ENCODE results near the gene ACBD3.

The ACBD3 gene

GRCh38 chr1:226201029-226201593 lies 14.6 kb upstream of the ACBD3 start:
- no peak for DNase-seq (ENCODE audit: low read depth)

- DNase-seq (ENCODE audit: low read depth) = no peak
Observed at GRCh38 chr1:226199971-226200370, 13.4 kb upstream of the ACBD3 start.

GRCh38 chr1:226195144-226195543 lies 8.6 kb upstream of the ACBD3 start:
- no peak for DNase-seq (ENCODE audit: low read depth)

- DNase-seq (ENCODE audit: low read depth) = no peak
Observed at GRCh38 chr1:226187380-226187779, 839 bp upstream of the ACBD3 start.

GRCh38 chr1:226187019-226187322 lies 430 bp upstream of the ACBD3 start:
- DNase-seq (ENCODE audit: low read depth) = no peak

- DNase-seq (ENCODE audit: low read depth) = peak; percentile 41
Observed at GRCh38 chr1:226185141-226186036, 1.2 kb downstream of the ACBD3 start.

- DNase-seq (ENCODE audit: low read depth) = no peak
Observed at GRCh38 chr1:226181996-226182714, 4.4 kb downstream of the ACBD3 start.

- DNase-seq (ENCODE audit: low read depth) = no peak
Observed at GRCh38 chr1:226176870-226177269, 9.7 kb downstream of the ACBD3 start.

GRCh38 chr1:226172589-226172988 lies 14.0 kb downstream of the ACBD3 start:
- no peak for DNase-seq (ENCODE audit: low read depth)

- DNase-seq (ENCODE audit: low read depth) = no peak
Observed at GRCh38 chr1:226166341-226166740, 20.2 kb downstream of the ACBD3 start.

GRCh38 chr1:226164154-226164553 lies 22.4 kb downstream of the ACBD3 start:
- DNase-seq (ENCODE audit: low read depth) = no peak

- DNase-seq (ENCODE audit: low read depth) = no peak
Observed at GRCh38 chr1:226162898-226163297, 23.6 kb downstream of the ACBD3 start.

GRCh38 chr1:226158983-226159382 lies 27.6 kb downstream of the ACBD3 start:
- no peak for DNase-seq (ENCODE audit: low read depth)

- DNase-seq (ENCODE audit: low read depth) = no peak
Observed at GRCh38 chr1:226158457-226158856, 28.1 kb downstream of the ACBD3 start.

- no peak for DNase-seq (ENCODE audit: low read depth)
Observed at GRCh38 chr1:226157761-226158316, 28.7 kb downstream of the ACBD3 start.

GRCh38 chr1:226154593-226154992 lies 31.9 kb downstream of the ACBD3 start:
- DNase-seq (ENCODE audit: low read depth) = no peak

- no peak for DNase-seq (ENCODE audit: low read depth)
Observed at GRCh38 chr1:226149806-226150205, 36.7 kb downstream of the ACBD3 start.

GRCh38 chr1:226148121-226148648 lies 38.4 kb downstream of the ACBD3 start:
- DNase-seq (ENCODE audit: low read depth) = no peak

GRCh38 chr1:226144045-226144444 lies 42.5 kb downstream of the ACBD3 start:
- no peak for DNase-seq (ENCODE audit: low read depth)

- no peak for DNase-seq (ENCODE audit: low read depth)
Observed at GRCh38 chr1:226135709-226136108, 50.8 kb downstream of the ACBD3 start.

- no peak for DNase-seq (ENCODE audit: low read depth)
Observed at GRCh38 chr1:226135059-226135651, 51.4 kb downstream of the ACBD3 start.

All from stromal cell of bone marrow (primary cell).